AG04449 (cell line): ENCODE results near the gene DUS1L.

Experiments
- CTCF ChIA-PET: fragments of 350-600 bp; formaldehyde crosslinking; extraction: SDS; loops from one replicate; lab custom pipeline; 2021; ENCODE audit warnings: antibody characterized with exemption; lab: Yijun Ruan, JAX
- POLR2A ChIA-PET: fragments of 400-600, 350-600 bp; formaldehyde crosslinking; extraction: SDS; loops from one replicate; lab custom pipeline; 2020; ENCODE audit warnings: antibody characterized with exemption, inconsistent platforms; lab: Yijun Ruan, JAX
- DNase-seq: peaks from one replicate; pipeline ENCODE4 v3.0.0-alpha.2; 2010; ENCODE audit warnings: low read depth, low spot score
- H3K4me3 ChIP-seq: 2 replicates; pipeline ENCODE4 v1.5.1; 2011; ENCODE audit warnings: low read depth, mild to moderate bottlenecking, control low read depth, low read length
- TF ChIP-seq, protein P1 (sequence below): IDR thresholded peaks from one replicate; pipeline ENCODE4 v1.5.1; 2011; ENCODE audit warnings: mild to moderate bottlenecking, moderate library complexity, low read length, control low read depth, inconsistent platforms; ENCODE audit not compliant: insufficient read depth; ENCODE audit errors: missing control alignments

The DUS1L gene

DNA sequence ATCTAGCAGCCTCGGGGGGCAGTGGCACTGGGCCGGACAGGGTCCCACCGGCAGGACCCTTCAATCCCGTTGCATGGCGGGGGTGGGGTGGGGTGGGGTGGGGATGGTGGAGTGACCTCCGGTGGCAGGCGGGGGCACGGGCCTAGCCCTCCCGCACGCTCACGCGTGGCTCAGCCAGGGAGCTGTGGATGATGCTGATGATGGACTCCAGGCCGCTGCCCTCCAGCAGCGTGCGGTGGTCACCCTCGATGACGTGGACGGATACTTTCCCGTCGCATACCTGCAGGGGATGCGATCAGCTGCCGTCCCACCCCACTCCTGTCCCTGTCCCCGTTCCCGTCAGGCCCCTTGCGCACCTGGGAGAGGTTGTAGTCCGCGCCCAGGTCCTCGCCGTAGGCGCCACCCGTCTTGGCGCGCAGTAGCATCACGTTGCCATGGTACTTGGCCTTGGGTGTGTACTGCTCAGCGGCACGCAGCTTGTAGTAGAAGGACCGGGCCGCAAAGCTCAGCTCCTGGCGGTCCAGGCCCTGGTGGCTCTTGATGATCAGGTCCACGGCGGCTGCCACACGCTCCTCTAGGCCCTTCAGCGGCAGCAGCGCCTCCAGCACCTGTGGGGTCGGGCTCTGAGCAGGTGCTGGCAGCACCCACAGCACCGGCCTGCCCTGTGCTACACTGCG is 13.5 kb upstream of the DUS1L start:
- ChIA-PET CTCF (no interaction called here), POLR2A (interaction anchor here (0.6 kb wide), 1 partner anchor 14 kb away, joined by 3 read pairs; no protein-coding TSS in a partner anchor)
- H3K4me3 ChIP-seq, result no peak overlapping the region
- TF ChIP-seq, protein P1, sequence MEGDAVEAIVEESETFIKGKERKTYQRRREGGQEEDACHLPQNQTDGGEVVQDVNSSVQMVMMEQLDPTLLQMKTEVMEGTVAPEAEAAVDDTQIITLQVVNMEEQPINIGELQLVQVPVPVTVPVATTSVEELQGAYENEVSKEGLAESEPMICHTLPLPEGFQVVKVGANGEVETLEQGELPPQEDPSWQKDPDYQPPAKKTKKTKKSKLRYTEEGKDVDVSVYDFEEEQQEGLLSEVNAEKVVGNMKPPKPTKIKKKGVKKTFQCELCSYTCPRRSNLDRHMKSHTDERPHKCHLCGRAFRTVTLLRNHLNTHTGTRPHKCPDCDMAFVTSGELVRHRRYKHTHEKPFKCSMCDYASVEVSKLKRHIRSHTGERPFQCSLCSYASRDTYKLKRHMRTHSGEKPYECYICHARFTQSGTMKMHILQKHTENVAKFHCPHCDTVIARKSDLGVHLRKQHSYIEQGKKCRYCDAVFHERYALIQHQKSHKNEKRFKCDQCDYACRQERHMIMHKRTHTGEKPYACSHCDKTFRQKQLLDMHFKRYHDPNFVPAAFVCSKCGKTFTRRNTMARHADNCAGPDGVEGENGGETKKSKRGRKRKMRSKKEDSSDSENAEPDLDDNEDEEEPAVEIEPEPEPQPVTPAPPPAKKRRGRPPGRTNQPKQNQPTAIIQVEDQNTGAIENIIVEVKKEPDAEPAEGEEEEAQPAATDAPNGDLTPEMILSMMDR, result no peak
- DNase-seq, result no peak

DNA sequence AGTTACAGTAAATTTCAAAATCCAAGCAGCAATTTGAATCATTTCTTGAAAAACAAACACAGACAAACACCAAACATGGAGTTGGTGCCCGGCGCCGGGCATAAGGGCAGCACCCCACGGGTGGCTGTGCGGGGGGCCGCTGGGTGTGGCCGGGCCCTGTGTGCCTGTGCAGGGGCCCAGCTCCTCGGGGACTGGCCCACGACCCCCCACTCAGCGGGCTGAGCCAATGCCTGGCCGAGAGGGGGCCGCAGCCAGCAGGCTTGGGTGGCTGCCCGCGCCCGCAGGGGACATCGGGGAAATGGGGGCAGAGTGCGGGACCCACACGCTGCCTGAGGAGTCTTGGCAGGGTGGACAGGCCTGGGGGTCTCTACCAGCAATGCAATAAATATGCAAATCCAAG is 12.8 kb upstream of the DUS1L start:
- ChIA-PET POLR2A (no interaction called here), CTCF (no interaction called here)
- no peak for DNase-seq
- H3K4me3 ChIP-seq, result no peak overlapping the region
- TF ChIP-seq, protein P1, result no peak

DNA sequence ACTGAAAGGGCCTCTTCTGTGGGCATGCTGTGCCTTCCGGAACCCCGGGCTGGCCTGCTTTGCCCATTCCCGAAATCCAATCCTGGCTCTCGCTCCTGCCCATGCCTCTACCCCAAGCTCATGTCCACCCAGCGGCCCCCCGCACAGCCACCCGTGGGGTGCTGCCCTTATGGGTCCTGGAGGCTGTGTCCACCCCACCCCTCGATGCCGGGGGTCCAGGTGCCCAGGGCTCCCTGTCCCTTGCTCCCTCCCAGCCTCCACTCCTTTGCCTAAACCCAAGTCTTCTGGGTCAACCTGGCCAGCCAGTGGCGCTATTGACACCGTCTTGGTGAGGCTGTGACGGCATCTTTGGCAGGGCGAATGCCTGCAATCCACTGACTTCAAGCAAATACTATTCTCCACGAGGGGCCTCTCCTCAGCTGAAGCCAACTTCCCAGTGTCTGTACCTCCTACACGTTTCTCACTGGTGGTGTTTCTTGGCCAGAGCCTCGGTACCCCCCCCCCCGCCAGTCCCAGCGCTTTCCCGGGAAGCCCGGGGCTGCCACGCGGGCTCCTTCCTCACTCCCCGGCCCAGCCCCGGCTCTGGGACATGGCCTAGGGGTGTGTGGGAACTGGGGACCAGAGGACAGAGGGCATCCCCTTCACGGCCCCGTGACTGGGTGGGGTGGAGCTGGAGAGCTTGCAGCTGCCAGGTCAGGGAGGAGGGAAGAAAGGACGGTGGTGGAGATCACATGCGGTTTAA is 12.2 kb upstream of the DUS1L start:
- POLR2A ChIA-PET, result interaction anchor here (0.7 kb wide), 1 partner anchor 18 kb away, joined by 3 read pairs; no protein-coding TSS in a partner anchor
- no peak for DNase-seq
- H3K4me3 ChIP-seq, result no peak overlapping the region
- TF ChIP-seq, protein P1, result no peak
- CTCF ChIA-PET, result no interaction called here

DNA sequence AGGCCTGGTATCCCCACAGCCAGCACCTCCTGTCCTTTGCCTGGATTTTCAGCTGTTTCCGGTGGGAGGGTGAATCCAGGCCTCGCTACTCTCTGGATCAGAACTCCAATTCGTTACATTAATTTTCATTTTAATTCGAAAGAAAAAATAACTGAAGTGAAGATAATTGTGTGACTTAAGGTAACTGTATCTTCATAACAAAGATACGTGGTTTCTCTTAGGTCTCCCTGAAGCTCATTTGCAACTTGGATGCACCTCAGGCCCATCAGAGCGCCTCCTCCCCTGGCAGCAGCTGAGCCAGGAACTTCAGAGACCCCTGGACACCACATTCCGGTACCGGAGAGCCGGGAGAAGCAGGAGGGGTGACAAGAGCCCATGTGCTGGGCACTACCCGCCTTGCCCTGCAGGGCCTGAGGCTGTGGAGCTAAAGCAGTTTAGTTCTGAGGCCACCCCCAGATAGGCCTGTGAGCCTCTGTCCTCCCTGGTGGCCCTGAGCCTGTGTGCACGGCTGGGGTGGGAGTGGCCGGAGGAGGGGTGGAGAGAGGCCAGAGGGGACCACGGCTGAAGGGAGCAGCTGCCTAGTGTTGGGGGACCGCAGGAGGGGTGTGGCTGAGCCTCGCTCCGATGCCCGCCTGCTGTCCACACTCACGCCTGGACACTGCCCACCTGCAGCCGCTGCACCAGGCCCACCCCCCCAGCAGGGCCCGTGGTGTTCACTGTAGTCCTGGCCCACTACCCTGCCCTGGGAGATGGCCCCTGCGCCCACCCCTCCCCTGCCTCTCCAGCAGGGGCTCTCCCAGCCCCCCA is 11.4 kb upstream of the DUS1L start:
- ChIA-PET POLR2A (interaction anchor here (0.7 kb wide), 1 partner anchor 17 kb away, joined by 3 read pairs; no protein-coding TSS in a partner anchor), CTCF (interaction anchor here (0.8 kb wide), 1 partner anchor 47 kb away, joined by 4 read pairs; no protein-coding TSS in a partner anchor)
- H3K4me3 ChIP-seq, result no peak overlapping the region
- DNase-seq, result no peak
- TF ChIP-seq, protein P1, result no peak

DNA sequence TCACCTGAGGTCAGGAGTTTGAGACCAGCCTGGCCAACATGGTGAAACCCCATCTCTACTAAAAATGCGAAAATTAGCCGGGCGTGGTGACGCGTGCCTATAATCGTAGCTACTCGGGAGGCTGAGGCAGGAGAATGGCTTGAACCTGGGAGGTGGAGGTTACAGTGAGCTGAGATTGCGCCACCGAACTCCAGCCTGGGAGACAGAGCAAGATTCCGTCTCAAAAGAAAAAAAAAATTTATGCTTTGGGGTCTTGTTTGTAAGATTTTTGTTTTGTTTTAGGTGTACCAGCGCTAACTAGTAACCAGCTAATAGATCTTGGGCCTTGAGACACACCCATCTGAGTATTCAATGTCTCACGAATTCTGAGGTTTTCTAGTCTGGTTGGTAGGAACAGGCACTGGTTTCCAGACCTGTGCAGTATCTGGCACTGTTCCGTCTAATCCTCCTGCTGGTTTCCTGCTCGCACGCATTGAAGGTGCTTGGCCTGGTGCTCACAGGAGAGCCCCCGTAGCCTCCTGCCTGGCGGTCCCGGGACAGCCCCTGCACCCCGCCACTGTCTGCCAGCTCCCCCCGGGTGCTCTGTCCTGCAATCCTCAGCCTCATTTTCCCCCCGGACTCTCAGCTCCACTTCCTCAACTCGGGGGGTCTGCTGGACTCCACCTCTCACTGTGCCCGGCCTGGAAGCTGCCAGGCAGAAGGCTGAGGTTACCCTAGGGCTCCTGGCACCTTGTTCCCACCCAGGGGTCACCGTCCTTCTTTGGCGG is 10.6 kb upstream of the DUS1L start:
- no peak for DNase-seq
- ChIA-PET CTCF (interaction anchor here (0.8 to 1.1 kb wide), 2 partner anchors 10 to 46 kb away, joined by 3 to 4 read pairs; no protein-coding TSS in a partner anchor), POLR2A (no interaction called here)
- TF ChIP-seq, protein P1, result no peak
- no peak overlapping the region for H3K4me3 ChIP-seq
